Esophagus muscularis mucosa (tissue), 4 donors: ENCODE measurements around the gene CHST6. TPM values are rescaled to one million over a fixed set of nuclear protein-coding genes. Genes with fewer than 3 reads are reported as not detected.
"Not testable (repeated sequence)": the region's sequence is repeated elsewhere in the genome, so short reads cannot be mapped to it uniquely, and the experiment has no call there.

Experiments used
- DNase-seq: peaks from one replicate; pipeline ENCODE4 v3.0.0-alpha.2; 2017; ENCODE audit errors: extremely low spot score
- H3K27ac ChIP-seq, 4 donors: fragments of 200-600 bp; sonication (generic); replicated peaks in 1 of 4; 1 replicate in 3 of 4; 2 replicates in 1 of 4; pipeline ENCODE4 v1.5.1; 2016 to 2019; ENCODE audit warnings: mild to moderate bottlenecking in 1 of 4
- H3K27me3 ChIP-seq, 4 donors: fragments of 200-600 bp; sonication (generic); one replicate each; pipeline versions ENCODE4 v1.5.1 to v1.6.0; 2016 to 2019
- H3K36me3 ChIP-seq, 4 donors: fragments of 200-600 bp; sonication (generic); one replicate each; pipeline ENCODE4 v1.5.1; 2016 to 2019
- H3K4me1 ChIP-seq, 4 donors: fragments of 200-600 bp; sonication (generic); one replicate each; pipeline ENCODE4 v1.5.1; 2016 to 2019
- H3K4me3 ChIP-seq, 4 donors: fragments of 200-600 bp; sonication (generic); 1 replicate in 2 of 4; 2 replicates in 2 of 4; pipeline ENCODE4 v1.5.1; 2016 to 2019; ENCODE audit warnings: mild to moderate bottlenecking in 4 of 4, moderate library complexity in 1 of 4
- H3K9me3 ChIP-seq, 4 donors: fragments of 200-600 bp; sonication (generic); 1 replicate in 3 of 4; 2 replicates in 1 of 4; pipeline ENCODE4 v1.5.1; 2016 to 2019
- CTCF ChIP-seq, 3 experiments: fragments of 200-600 bp in 2 of 3; fragments of 450-650 bp in 1 of 3; sonication (generic) in 2 of 3; IDR thresholded peaks; one replicate each; pipeline ENCODE4 v1.5.1; 2017 to 2019; ENCODE audit warnings: antibody characterized with exemption in 3 of 3, mild to moderate bottlenecking in 2 of 3, moderate library complexity in 1 of 3
- EP300 ChIP-seq: sonication (generic); formaldehyde crosslinking; IDR thresholded peaks from one replicate; pipeline ENCODE4 v1.6.1; 2017; ENCODE audit warnings: antibody characterized with exemption
- POLR2A ChIP-seq: fragments of 450-650 bp; IDR thresholded peaks from one replicate; pipeline ENCODE4 v1.6.1; 2017; ENCODE audit warnings: antibody characterized with exemption, moderate library complexity, mild to moderate bottlenecking, low read depth
- POLR2AphosphoS5 ChIP-seq, 2 donors: sonication (generic); formaldehyde crosslinking; IDR thresholded peaks; one replicate each; pipeline ENCODE4 v1.6.1; 2017; ENCODE audit warnings: antibody characterized with exemption in 2 of 2
- WGBS: methylation state at CpG from one replicate; pipeline ENCODE4 v1.1.5; 2018; 5-methylcytosine and 5-hydroxymethylcytosine counted together
- intact Hi-C: fragments of 100-400 bp; cut with DNase I; formaldehyde crosslinking; loops from one replicate; pipeline ENCODE4 v1.15.1; 2023
- total RNA-seq, 4 donors: library from RNA; depleted of rRNA; stranded (reverse); fragments of >200 nt; gene quantifications; one replicate each; pipeline versions ENCODE4 v1.1.0 to v1.2.1, GENCODE V29; 2016

Gene CHST6
- total RNA-seq = 1 to 10 TPM in 1 of 4 donors, under 1 TPM in 3; 0.33 to 2.4 (median 0.90) TPM

DNA sequence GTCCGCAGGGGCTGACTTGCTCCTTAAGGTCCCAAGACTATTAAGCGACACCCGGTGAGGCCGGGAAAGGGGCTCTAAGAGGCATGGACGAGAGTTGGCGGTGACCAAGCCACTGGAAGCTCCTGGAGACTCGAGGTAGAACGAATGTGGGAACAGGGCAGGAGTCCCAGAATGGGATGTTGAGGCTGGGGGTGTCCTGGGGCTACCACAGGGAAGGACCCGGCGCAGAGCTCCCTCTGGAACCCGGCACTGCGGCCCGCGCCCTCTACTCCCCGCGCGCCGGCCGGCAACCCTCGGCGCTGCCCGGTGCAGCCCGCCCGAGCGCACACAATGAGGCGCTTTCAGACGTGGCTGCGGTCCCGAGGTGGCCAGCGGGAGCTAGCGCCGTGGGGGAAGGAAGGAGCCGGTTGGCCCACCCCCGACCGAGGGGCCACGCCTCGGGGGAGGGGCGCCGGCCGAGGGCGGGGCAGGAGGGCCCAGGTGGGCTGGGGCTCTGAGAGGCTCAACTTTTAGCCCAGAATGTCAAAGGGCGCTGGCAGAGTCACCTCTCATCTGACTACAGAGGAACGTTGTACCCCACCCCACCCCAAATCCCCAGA is at the start of gene CHST6:
Gene CHST6 (minus strand): TSS at position 366 of the 599 bp plus-strand sequence. CDS start 15,613 bp downstream, outside the sequence.
- Histone ChIP-seq H3K9me3 (no peaks in the 10 kb centered on the region), H3K4me3 (peak within 1 kb of the TSS; percentile 49 to 59 (median 54)), H3K27ac (peak within 1 kb of the TSS in 3 of 4 donors; percentile 38 to 50 (median 40)), H3K27me3 (peaks cover 0 to 7% (median 0%) of the 10 kb centered on the region in 4 donors), H3K36me3 (no peaks in the 10 kb centered on the region), H3K4me1 (peaks cover 17 to 35% (median 30%) of the 10 kb centered on the region in 4 donors)
- WGBS = 21% methylated on average over 5 of the region's 43 CpGs
- no peak for DNase-seq
- TF ChIP-seq EP300 (no peak), POLR2A (no peak), POLR2AphosphoS5 (IDR thresholded peaks at IDR 0.05) (peak; percentile 27 to 53)
- intact Hi-C loops = no loop called here

- 93% methylated on average over 5 of the region's 8 CpGs for WGBS
- H3K9me3 ChIP-seq, H3K4me3 ChIP-seq, intact Hi-C loops, H3K27me3 ChIP-seq, H3K27ac ChIP-seq, DNase-seq, H3K4me1 ChIP-seq: not testable (repeated sequence)
- peaks cover 0 to 44% (median 9%) of the 10 kb centered on the region in 4 donors for H3K36me3 ChIP-seq
These were observed 47.2 kb upstream of the CHST6 start for GRCh38 chr16:75542462-75542861.

DNA sequence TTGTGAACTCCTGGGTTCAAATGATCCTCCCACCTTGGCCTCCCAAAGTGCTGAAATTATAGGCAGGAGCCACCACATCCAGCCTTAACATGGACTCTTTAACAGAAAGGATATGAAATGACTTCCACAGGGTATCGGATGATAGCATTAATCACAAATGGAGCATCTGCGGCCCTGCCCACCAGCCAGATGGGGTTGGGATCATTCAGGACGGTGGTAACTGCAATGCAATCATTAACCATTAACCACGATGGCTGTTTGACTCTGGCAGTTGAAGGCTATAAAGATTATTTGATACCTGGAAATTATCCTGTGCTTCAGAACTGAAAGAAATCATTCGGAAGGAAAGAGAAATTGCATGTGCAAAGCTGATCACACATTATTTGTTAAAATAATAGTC is 46.0 kb upstream of the CHST6 start:
- DNase-seq = no peak
- Histone ChIP-seq H3K9me3 (no peaks in the 10 kb centered on the region), H3K36me3 (peaks cover 0 to 44% (median 9%) of the 10 kb centered on the region in 4 donors), H3K27ac (no peak overlapping the region), H3K4me3 (no peak overlapping the region), H3K27me3 (no peaks in the 10 kb centered on the region), H3K4me1 (no peaks in the 10 kb centered on the region)
- no peak for TF ChIP-seq EP300
- no peak for TF ChIP-seq POLR2A
- TF ChIP-seq CTCF (IDR thresholded peaks at IDR 0.05) = no peak
- TF ChIP-seq POLR2AphosphoS5 (IDR thresholded peaks at IDR 0.05) = no peak
- WGBS = 91% methylated on average over 5 of the region's 5 CpGs
- intact Hi-C loops = no loop called here

DNA sequence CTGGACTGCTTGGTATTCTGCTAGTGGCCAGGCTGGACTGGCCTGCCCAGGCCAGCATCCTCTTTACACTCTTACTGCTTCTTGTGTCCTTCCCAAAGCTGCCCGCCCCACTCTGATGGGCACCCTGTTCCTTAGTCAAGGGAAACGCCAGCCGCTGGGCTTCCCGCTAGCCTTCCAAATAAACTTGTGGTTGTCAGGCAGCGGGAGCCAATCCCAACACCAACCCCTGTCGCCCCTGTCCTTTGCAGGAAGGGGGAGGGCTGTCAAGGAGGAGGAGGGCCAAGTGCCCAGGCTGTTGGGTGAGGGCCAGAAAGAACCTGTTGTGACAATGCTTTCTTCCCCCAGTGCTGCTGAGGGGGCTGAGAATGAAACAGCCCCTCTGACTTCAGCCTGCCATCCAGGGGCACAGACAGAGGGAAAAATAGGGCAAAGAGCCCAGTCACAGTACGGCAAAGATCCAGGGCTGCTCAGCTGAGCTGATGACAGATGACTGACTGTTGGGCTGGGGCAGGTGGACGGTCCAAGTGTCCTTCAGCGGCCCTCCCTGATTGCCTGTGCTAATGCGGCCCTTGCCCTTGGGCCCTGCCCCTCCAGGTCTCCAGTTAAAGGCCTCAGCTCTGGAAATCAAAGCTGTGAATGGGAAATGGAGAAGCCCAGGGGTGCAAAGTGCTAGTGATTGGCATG is 43.8 kb upstream of the CHST6 start:
- intact Hi-C loops, H3K27ac ChIP-seq: not testable (repeated sequence)
- WGBS = 75% methylated on average over 9 of the region's 10 CpGs

GRCh38 chr16:75537776-75538175 is 42.5 kb upstream of the CHST6 start:
- H3K27ac ChIP-seq = no peak overlapping the region
- intact Hi-C loops = no loop called here

More for the DNA sequence above, 43.8 kb upstream of the CHST6 start:
- H3K9me3 ChIP-seq, H3K4me3 ChIP-seq, H3K27me3 ChIP-seq, H3K4me1 ChIP-seq, DNase-seq: not testable (repeated sequence)
- H3K36me3 ChIP-seq = peaks cover 0 to 32% (median 6%) of the 10 kb centered on the region in 4 donors

More at GRCh38 chr16:75537776-75538175, 42.5 kb upstream of the CHST6 start:
- no peaks in the 10 kb centered on the region for H3K4me1 ChIP-seq
- peaks cover 0 to 24% (median 4%) of the 10 kb centered on the region in 4 donors for H3K36me3 ChIP-seq
- H3K4me3 ChIP-seq = no peak overlapping the region
- 86% methylated on average over 4 of the region's 4 CpGs for WGBS
- no peak for DNase-seq
- no peak for TF ChIP-seq POLR2AphosphoS5 (IDR thresholded peaks at IDR 0.05)
- TF ChIP-seq POLR2A = no peak
- no peak for TF ChIP-seq EP300
- no peak for TF ChIP-seq CTCF (IDR thresholded peaks at IDR 0.05)
- no peaks in the 10 kb centered on the region for H3K27me3 ChIP-seq
- H3K9me3 ChIP-seq = no peaks in the 10 kb centered on the region
